GM21526 (cell line): ENCODE measurements around the gene CIT.
"Not testable (repeated sequence)": the region's sequence is repeated elsewhere in the genome, so short reads cannot be mapped to it uniquely, and the experiment has no call there.

ENCODE experiments used
- ATAC-seq: cut with Tn5 transposase; IDR thresholded peaks from one replicate; pipeline ENCODE4 v1.9.1; 2021; ENCODE audit warnings: moderate library complexity; ENCODE audit not compliant: unreplicated experiment, low FRiP score

CIT gene, protein sequence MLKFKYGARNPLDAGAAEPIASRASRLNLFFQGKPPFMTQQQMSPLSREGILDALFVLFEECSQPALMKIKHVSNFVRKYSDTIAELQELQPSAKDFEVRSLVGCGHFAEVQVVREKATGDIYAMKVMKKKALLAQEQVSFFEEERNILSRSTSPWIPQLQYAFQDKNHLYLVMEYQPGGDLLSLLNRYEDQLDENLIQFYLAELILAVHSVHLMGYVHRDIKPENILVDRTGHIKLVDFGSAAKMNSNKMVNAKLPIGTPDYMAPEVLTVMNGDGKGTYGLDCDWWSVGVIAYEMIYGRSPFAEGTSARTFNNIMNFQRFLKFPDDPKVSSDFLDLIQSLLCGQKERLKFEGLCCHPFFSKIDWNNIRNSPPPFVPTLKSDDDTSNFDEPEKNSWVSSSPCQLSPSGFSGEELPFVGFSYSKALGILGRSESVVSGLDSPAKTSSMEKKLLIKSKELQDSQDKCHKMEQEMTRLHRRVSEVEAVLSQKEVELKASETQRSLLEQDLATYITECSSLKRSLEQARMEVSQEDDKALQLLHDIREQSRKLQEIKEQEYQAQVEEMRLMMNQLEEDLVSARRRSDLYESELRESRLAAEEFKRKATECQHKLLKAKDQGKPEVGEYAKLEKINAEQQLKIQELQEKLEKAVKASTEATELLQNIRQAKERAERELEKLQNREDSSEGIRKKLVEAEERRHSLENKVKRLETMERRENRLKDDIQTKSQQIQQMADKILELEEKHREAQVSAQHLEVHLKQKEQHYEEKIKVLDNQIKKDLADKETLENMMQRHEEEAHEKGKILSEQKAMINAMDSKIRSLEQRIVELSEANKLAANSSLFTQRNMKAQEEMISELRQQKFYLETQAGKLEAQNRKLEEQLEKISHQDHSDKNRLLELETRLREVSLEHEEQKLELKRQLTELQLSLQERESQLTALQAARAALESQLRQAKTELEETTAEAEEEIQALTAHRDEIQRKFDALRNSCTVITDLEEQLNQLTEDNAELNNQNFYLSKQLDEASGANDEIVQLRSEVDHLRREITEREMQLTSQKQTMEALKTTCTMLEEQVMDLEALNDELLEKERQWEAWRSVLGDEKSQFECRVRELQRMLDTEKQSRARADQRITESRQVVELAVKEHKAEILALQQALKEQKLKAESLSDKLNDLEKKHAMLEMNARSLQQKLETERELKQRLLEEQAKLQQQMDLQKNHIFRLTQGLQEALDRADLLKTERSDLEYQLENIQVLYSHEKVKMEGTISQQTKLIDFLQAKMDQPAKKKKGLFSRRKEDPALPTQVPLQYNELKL (N-terminal part only)

DNA sequence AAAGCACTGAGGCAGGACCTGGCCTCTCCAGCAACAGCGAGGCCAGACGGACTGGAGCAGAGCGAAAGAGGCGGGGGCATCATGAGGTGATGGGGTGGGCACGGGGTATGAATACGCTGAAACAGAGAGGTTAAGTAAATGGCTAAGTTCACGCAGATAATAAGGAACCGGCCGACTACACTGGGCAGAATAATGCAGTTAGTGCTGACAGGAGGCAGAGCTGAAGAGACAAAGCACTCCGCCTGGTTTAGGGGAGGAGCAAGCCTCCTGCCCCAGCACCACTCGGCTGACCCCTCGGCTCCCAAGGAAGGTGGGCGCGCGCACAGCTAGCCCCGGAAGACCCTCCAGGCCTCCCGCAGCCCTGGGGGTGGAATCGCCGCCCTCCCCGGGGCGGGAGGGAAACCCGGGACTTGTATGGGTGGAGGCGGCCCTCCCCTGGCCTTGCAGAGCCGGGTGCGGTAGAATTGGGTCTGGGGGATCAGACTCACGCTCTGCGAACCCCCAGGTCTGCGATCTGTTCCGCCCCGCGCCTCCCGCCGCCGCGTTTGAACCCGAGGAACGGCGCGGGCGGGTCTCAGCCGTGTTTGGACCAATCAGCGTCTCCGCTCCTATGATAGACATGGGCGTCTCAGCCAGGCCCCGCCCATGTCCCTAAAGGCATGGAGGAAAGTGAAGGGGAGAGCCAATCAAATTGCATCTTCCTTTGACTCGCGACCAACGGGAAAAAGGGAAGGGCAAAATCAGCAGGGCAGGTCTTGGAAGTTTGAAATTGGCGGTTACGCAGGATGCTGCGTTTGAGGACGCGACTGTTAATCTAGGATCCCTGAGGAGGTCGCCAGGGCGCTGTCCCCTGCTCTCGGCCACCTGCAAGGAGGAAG lies at the start of gene CIT:
Gene CIT (minus strand): TSS at position 560 of the 878 bp plus-strand sequence. CDS start 1,152 bp downstream, outside the sequence.
- ATAC-seq: peak; percentile 98

DNA sequence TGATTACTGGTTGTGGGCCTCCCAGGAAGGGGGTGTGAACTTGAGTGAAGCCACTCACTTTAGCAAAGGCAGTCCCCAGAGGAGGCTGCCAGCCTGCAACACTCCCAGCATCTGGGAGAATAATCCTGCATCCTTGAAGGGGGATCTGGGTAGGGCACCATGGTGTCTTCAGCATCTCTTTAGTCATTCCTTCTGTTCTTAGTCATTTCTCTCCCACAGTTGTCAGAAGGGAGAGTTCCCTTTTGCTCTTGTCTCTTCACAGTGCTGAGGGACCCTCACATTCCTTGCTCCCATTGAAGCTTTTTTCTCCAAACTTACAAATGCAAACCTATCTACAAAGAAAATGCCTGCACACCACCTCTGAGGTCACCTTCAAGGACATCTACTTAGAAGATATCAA lies 48.1 kb upstream of the CIT start:
- no peak for ATAC-seq

DNA sequence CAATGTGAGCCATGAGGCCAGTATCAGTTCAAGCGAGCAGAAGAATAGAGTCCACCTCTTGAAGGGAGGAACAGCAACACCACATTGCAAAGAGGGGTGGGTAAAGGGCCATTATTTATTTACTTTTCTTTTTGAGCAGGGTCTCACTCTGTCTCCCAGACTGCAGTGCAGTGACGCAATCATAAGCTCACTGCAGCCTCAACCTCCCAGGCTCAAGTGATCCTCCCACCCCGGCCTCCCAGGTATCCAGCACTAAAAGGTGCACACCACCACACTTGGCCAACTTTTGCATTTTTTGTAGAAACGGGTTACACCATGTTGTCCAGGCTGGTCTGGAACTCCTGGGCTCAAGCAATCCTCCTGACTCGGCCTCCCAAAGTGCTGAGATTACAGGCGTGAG lies 42.9 kb upstream of the CIT start:
- ATAC-seq: no peak

DNA sequence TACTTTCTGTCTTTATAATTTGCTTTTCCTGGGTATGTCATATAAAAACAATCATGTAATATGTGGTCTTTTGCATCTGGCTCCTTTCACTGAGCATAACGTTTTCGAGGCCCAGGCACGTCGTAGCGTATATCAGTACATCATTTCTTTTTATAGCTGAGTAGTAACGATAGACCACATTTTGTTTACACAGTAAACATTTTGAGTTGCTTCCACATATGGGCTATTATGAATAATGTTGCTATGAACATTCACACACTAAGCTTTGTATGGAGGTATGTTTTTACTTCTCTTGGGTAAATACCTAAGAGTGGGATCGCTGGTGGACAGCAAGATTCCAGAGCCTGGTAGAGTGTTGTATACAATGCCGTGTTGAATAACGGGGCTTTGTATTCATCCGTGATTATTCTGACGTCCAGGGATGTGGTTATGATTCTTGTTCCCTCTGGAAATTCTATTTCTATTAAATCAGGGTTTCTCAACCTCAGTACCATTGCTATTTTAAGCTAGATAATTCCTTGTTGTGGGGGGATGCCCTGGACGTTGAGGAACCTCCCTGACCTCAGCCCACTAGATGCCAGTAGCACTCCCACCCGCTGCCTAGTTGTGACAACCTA lies 38.9 kb upstream of the CIT start:
- ATAC-seq: no peak

DNA sequence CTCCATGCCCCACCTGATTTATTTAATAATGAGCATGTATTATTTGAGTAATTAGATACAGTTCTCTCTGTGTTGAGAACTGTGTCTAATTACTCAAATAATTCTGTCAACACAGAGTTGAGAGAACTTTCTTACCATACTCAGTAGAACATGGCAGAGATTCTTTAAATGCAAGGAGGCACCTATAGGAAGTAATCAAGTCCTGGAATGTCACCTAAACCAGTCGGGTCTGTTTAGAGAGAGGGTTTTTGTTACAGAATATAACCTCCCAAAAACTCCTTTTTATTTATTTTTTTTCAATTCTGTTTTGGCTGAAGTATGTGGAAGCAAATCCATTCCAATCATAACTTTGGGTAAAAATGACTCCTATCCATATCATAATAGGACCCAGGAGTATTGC lies 37.5 kb upstream of the CIT start:
- ATAC-seq: no peak

DNA sequence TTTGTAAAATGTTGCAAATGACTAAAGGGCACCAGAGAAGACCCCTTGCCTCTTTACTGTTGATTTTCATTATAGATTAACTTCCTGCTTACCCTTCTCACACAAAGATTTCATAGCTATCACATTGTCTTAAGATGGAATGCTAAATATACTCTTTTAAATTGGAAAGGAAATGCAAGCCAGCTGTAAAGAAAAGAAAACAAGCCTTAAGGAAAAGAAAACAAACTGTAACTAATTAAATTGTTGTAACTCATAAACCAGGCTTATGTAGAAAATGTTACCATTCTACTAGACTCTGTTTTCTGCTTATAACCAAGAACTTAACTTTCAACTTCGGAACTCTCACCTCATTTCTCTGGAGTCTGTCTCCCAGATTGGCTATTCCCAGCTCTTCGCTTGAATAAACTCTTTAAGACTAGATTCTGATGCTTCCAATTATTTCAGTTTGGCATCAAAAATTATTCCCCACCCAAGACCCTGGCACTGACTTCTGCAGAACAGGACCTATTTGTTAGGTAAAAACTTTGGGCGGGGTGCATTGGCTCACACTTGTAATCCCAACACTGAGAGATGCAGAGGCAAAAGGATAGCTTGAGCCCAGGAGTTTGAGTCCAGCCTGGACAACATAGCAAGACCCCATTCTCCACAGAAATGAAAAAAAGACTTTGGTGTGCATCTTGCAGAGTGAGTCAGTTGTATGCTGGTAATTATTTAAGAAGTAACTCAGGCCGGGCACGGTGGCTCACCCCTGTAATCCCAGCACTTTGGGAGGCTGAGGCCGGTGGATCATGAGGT lies 36.6 kb upstream of the CIT start:
- no peak for ATAC-seq

DNA sequence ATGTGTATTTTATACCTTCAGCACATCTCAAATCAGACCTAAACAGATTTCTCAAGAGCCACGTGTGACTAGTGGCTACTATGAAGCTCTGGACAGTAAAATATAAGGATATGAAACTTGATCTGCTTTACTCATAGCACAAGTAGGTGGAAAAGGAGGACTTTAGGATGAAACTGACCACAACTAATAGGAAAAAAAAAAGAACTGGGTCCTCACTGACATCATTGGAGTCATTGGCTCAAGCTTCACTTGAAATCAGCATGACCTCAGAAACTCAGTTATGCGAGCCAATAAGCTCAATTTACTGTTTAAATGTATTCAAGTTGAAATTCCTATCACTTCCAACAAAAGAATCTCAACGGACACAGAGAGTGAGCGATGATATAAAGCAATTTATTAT lies 34.1 kb upstream of the CIT start:
- ATAC-seq: no peak

DNA sequence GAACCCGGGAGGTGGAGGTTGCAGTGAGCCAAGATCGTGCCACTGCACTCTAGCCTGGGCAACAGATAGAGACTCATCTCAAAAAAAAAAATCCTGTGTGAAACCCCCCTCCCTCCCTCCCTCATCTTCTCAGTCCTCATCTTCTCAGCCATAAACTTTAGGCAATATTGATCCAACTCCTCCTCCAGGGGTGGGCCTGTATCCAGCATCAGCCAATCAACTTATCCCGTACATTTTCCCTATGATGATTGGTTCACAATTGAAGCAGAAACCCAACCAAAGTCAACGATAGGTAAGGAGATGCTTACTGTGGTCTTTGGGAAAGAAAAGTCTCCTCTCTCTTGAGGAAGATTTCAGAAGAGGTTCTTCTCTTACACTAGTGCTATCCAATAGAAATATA lies 33.5 kb upstream of the CIT start:
- no peak for ATAC-seq

DNA sequence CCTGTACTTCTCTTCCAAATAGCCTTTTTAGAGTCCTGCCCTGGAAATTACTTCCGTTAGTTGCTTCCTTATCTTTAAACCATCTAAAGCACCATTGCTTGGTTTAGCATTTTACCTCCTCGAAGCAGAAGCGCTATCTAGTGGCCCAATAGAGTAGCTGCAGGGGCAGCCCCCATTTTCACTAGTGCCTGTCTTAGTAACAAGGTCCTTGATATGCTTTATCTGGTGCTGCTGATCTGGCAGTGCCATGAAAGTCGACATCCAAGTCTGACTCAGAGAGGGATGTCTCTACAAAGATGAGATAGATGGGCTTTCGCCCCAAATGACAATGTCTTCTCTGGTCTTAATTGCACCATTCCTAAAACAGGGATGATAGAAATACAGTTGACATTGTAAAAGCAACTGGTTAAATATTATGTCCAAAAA lies 25.0 kb upstream of the CIT start:
- peak; percentile 88 for ATAC-seq

DNA sequence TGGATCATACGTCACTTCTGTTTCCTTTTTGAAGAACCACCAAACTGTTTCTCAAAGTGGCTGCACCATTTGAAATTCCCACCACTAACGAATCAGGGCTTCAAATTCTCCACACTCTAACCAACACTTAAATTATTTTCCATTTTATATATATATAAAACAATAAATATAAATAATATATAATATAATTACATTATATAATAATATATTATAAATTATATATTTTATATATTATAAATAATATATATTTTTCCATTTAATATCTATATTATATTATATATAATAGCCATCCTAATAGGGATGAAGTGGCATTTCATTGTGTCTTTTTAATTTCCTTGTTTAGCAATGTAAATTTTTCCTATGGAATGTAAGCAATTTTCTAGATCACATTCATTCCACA lies 24.6 kb upstream of the CIT start:
- no peak for ATAC-seq

DNA sequence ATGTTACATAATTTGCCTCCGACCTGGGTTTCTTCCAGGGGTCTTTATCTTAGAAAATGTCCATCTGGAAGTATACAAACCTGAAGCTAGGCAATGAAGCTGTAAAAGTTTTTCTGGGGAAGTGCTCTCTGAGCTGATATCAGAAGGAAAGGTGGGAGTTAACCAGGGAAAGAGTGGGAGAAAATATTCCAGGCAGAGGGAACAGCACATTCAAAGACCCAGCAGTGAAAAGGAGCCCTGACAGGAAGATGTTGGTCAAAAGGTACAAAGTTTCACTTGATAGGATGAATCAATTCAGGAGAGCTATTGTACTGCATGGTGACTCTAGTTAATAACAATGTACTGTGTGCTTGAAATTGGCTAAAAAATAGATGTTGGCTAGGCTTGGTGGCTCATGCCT lies 17.8 kb upstream of the CIT start:
- ATAC-seq: no peak

DNA sequence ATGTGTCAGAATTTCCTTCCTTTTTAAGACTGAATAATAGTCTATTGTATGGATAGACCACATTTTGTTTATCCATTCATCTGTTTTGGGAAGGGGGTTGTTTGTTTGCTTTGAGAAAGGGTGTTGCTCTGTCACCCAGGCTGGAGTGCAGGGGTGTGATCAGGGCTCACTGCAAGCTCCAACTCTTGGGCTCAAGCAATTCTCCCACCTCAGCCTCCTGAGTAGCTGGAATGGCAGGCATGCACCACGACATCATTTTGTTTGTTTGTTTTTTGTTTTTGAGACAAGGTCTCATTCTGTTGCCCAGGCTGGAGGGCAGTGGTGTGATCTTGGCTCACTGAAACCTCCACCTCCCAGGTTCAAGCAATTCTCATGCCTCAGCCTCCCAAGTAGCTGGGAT lies 15.5 kb upstream of the CIT start:
- ATAC-seq: not testable (repeated sequence)

DNA sequence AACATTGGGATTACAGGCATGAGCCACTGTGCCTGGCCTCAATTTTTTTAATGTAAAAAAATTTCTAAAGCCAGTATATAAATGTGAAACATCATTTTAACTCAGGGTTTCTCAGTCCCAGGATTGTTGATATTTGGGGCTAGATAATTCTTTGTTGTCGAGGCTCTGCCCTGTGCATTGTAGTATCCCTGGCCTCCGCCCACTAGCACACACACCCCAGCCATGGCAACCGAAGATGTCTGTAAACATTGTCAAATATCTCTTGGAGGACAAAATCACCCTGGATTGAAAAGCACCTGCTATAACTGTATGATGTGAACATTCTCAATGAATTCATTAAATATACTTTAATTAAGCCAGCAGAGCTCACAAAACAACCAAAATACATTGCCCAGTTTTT lies 8.4 kb upstream of the CIT start:
- ATAC-seq: no peak

DNA sequence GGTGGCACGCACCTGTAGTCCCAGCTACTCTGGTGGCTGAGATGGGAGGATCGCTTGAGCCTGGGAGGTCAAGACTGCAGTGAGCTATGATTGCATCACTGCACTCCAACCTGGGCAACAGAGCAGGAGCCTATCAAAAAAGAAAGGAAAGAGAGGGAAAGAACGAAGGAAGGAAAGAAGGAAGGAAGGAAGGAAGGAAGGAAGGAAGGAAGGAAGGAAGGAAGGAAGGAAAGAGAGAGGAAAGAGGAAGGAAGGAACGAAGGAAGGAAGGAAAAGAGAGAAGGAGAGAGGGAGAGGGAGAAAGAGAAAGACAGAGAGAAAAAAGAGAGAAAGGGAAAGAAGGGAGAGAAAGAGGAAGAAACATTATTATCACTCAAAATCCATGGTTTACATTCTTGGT lies 6.7 kb upstream of the CIT start:
- ATAC-seq: not testable (repeated sequence)

DNA sequence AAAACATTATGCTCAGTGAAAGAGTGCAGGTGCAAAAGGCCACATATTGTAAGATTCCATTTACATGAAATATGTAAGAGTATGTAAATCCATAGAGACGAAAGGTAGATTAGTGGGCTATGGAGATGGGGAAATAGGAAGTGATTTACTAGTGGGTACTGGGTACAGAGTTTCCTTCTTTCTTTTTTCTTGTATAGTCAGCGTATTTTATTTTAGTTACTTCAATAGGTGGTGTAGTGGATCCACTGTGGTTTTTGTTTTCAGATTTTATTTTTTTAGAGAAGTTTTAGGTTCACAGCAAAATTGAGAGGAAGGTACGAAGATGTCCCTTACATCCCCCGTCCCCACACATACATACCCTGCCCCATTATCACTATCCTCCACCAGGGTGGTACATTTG lies 6.1 kb upstream of the CIT start:
- ATAC-seq: no peak

DNA sequence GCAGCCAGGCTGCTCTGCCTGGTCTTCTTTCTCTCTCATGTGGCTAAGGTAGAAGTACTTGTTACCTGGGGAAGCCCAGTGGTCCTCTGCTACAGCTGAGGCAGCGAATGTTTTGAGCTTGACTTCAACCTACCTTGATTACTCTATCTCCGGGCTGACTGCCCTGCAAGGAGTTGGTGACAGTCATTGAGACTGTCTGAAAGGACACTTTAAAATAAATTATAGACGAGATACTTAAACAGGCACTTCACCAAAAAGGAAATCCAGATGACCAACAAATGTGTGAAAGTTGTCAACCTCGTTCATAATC lies 474 bp upstream of the CIT start:
- ATAC-seq: peak; percentile 55

DNA sequence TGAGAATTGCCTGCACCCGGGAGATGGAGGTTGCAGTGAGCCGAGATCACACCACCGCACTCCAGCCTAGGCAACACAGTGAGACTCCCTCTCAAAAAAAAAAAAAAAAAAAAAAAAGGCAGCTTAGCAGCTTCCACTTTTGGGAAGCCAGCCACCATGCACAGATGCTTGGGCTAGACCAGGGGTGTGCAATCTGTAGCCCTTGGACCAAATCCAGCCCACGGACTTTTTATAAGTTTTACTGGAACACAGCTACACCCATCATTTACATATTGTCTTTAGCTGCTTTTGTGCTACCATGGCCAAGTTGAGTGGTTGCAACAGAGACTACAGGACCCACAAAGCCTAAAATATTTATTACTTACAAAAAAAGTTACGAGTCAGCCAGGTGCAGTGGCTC lies 6.7 kb downstream of the CIT start:
- no peak for ATAC-seq

DNA sequence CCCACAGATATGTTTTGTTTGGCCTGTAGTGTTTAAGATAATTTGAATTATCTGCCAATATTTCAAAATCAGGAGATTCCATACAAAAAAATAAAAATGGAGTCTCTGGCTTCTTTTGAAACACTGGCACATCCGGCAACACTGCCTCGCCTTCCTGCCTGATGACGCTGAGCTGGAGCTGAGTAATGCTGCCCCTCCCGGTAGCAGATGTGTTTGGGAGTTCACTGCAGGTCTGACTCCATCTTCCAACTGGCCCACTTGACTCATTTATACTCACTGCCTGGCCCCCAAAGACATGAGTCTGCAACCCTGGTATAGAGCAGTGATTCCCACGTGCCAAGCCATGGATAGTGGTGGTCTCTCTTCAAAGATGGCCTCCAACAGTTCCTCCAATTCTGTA lies 7.4 kb downstream of the CIT start:
- ATAC-seq: no peak

DNA sequence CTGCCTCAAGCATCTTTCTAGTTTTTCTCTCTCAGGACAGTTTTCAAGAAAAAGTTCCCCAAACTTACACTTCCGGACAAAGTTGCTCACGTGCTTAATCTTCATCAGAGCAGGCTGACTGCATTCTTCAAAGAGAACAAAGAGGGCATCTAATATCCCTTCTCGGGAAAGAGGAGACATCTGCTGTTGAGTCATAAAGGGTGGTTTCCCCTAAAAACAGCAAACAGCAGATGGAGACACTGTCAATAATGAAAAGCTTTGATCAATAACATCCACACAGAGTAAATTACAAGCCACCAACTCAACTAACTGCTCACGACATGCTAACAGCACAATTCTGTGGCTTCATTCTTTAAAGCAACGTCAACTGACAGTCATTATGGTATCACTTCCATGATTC lies 8.1 kb downstream of the CIT start:
- no peak for ATAC-seq
